Body of pancreas (tissue), 4 donors: ENCODE results near the gene APBA1. TPM values are rescaled to one million over a fixed set of nuclear protein-coding genes. Genes with fewer than 3 reads are reported as not detected.

Experiments
- ATAC-seq: fragments of 150-250 bp; one replicate; pipeline ENCODE4 v1.9.1; 2016
- DNase-seq, 4 donors: peaks; one replicate each; pipeline ENCODE4 v3.0.0-alpha.2; 2019
- H3K27ac ChIP-seq, 4 donors: fragments of 200-600 bp; sonication (generic); 1 replicate in 3 of 4; 2 replicates in 1 of 4; pipeline versions ENCODE4 v1.5.1 to v1.6.1; 2016 to 2019; ENCODE audit warnings: mild to moderate bottlenecking in 1 of 4, mixed read lengths in 1 of 4, moderate library complexity in 1 of 4
- H3K27me3 ChIP-seq, 2 donors: fragments of 200-600 bp; sonication (generic); one replicate each; pipeline ENCODE4 v1.6.0; 2016; ENCODE audit warnings: mild to moderate bottlenecking in 1 of 2
- H3K36me3 ChIP-seq, 2 donors: fragments of 200-600 bp; sonication (generic); replicated peaks in 1 of 2; 2 replicates each; pipeline ENCODE4 v1.5.1; 2016; ENCODE audit warnings: low read depth in 2 of 2; ENCODE audit not compliant: insufficient read depth in 1 of 2
- H3K4me1 ChIP-seq: fragments of 200-600 bp; sonication (generic); one replicate; pipeline ENCODE4 v1.6.0; 2016
- H3K4me3 ChIP-seq, 2 donors: fragments of 200-600 bp; sonication (generic); 1 replicate in 1 of 2; 2 replicates in 1 of 2; pipeline ENCODE4 v1.5.1; 2016 to 2019
- H3K9me3 ChIP-seq, 3 donors: fragments of 200-600 bp; sonication (generic); 1 replicate in 2 of 3; 2 replicates in 1 of 3; pipeline ENCODE4 v1.5.1; 2016
- CTCF ChIP-seq, 7 experiments: fragments of 450-650 bp in 4 of 7; fragments of 200-600 bp in 3 of 7; sonication (generic) in 3 of 7; IDR thresholded peaks; one replicate each; pipeline ENCODE4 v1.5.1; 2016 to 2019; ENCODE audit warnings: antibody characterized with exemption in 7 of 7
- POLR2A ChIP-seq, 3 donors: fragments of 450-650 bp; IDR thresholded peaks; one replicate each; pipeline ENCODE4 v1.6.1; 2016; ENCODE audit warnings: antibody characterized with exemption in 3 of 3, mild to moderate bottlenecking in 2 of 3
- whole genome bisulfite sequencing, 2 donors: methylation state at CpG; one replicate each; pipeline ENCODE4 v1.1.5; 2017; 5-methylcytosine and 5-hydroxymethylcytosine counted together
- intact Hi-C: fragments of 100-400 bp; cut with DNase I; formaldehyde crosslinking; loops from one replicate; pipeline ENCODE4 v1.15.1; 2023
- total RNA-seq, 2 donors: library from RNA; depleted of rRNA; stranded (reverse); fragments of >200 nt; gene quantifications; one replicate each; pipeline ENCODE4 v1.1.0, GENCODE V29; 2016

APBA1 gene
- total RNA-seq, 2 donors from 2014 or later: 3.3 to 3.6 TPM

- peaks cover 23% of the 10 kb centered on the region for H3K4me1 ChIP-seq
- no peaks in the 10 kb centered on the region for H3K9me3 ChIP-seq
- no peak overlapping the region for H3K27ac ChIP-seq
- no peaks in the 10 kb centered on the region for H3K27me3 ChIP-seq
- 34 to 45% methylated on average over 5 of the region's 5 CpGs for WGBS, 2 donors
- intact Hi-C loops: no loop called here
- peak; percentile 15 for ATAC-seq
- DNase-seq: no peak
- TF ChIP-seq POLR2A (IDR thresholded peaks at IDR 0.05) (no peak), CTCF (IDR thresholded peaks at IDR 0.05) (no peak)
- H3K36me3 ChIP-seq: no peaks in the 10 kb centered on the region
- H3K4me3 ChIP-seq: no peak overlapping the region
Measured at GRCh38 chr9:69593756-69594155, 78.4 kb downstream of the APBA1 start.

- Histone ChIP-seq H3K27ac (no peak overlapping the region), H3K36me3 (no peaks in the 10 kb centered on the region), H3K27me3 (no peaks in the 10 kb centered on the region), H3K4me3 (no peak overlapping the region), H3K4me1 (peaks cover 23% of the 10 kb centered on the region), H3K9me3 (no peaks in the 10 kb centered on the region)
- TF ChIP-seq POLR2A (IDR thresholded peaks at IDR 0.05) (no peak), CTCF (IDR thresholded peaks at IDR 0.05) (no peak)
- DNase-seq (no peak), ATAC-seq (no peak)
- 33 to 44% methylated on average over 3 of the region's 3 CpGs for WGBS, 2 donors
- intact Hi-C loops: no loop called here
Measured at GRCh38 chr9:69593301-69593700, 78.9 kb downstream of the APBA1 start.

DNA sequence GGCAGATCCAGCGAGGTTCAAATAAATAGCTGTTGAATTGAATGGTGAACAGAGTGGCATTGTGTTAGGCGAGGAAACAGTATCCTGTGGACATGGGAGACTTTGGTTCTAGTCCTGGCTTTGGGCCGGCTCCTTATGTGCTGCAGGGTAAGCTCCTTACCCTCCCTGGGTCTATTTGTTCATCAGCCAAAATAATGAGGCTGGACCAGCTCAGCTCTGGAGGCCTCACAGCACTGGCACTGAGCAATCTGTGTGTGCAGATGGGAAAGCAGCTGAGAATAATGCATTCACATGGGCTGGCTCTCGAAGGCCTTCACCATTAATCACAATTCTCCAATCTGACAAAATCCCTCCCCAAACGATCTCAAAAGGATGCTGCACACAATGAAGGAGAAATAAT, 81.9 kb downstream of the APBA1 start:
- intact Hi-C loops: no loop called here
- ATAC-seq: no peak

DNA sequence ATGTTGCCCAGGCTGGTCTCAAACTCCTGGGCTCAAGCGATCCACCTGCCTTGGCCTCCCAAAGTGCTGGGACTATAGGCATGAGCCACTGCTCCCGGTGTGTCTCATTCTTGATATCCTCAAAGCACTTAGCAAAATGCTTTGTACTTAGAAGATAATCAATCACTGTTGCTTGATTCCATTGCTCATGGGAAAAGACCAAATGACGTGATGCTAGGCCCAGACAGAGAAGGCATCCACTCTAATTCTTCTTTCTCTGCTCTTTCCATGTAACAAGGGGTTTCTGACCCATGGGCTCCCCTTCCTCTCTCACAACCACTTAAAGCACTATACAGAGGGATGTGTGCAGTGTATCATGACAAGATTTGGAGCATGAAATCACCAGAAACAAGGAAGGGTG, 83.0 kb downstream of the APBA1 start:
- ATAC-seq (no peak), DNase-seq (no peak)
- intact Hi-C loops: no loop called here
- Histone ChIP-seq H3K27me3 (no peaks in the 10 kb centered on the region), H3K36me3 (no peaks in the 10 kb centered on the region), H3K4me1 (peaks cover 18% of the 10 kb centered on the region), H3K27ac (no peak overlapping the region), H3K4me3 (no peak overlapping the region), H3K9me3 (no peaks in the 10 kb centered on the region)
- TF ChIP-seq CTCF (IDR thresholded peaks at IDR 0.05): no peak
- no peak for TF ChIP-seq POLR2A (IDR thresholded peaks at IDR 0.05)
- 86 to 94% methylated on average over 3 of the region's 3 CpGs for WGBS, 2 donors

More for the DNA sequence above, 81.9 kb downstream of the APBA1 start:
- H3K27ac ChIP-seq: no peak overlapping the region
- DNase-seq: no peak
- no peaks in the 10 kb centered on the region for H3K36me3 ChIP-seq
- 85 to 90% methylated on average over 5 of the region's 5 CpGs for WGBS, 2 donors
- no peak overlapping the region for H3K4me3 ChIP-seq
- TF ChIP-seq CTCF (IDR thresholded peaks at IDR 0.05) (no peak), POLR2A (IDR thresholded peaks at IDR 0.05) (no peak)
- peaks cover 23% of the 10 kb centered on the region for H3K4me1 ChIP-seq
- H3K9me3 ChIP-seq: no peaks in the 10 kb centered on the region
- no peaks in the 10 kb centered on the region for H3K27me3 ChIP-seq

DNA sequence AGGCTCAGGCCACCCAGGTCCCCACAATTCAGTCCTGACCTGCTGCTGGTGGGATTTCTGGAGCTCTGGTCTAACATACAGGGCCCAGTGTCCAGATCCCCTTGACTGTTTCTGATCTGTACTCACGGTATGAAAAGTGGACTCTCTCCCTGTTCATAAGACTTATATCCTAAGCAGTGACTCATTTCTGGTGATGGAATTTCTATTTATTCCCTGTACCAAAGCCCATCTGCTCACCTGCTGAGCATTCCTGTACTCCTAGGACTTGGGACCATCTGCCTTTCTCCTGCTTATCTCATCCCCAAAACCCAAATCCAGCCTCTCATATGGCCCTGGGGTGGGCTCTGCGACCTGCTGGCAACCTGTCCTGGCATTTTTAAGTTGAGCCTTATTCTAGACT, 86.6 kb downstream of the APBA1 start:
- H3K4me1 ChIP-seq: peaks cover under 1% of the 10 kb centered on the region
- no peaks in the 10 kb centered on the region for H3K36me3 ChIP-seq
- no peak for DNase-seq
- TF ChIP-seq CTCF (IDR thresholded peaks at IDR 0.05) (no peak), POLR2A (IDR thresholded peaks at IDR 0.05) (no peak)
- 93 to 100% methylated on average over 2 of the region's 2 CpGs for WGBS, 2 donors
- H3K4me3 ChIP-seq: no peak overlapping the region
- no peaks in the 10 kb centered on the region for H3K9me3 ChIP-seq
- no peak for ATAC-seq
- no peaks in the 10 kb centered on the region for H3K27me3 ChIP-seq
- no peak overlapping the region for H3K27ac ChIP-seq
- intact Hi-C loops: no loop called here
